Activated T-helper 9 cell treated with anti-CD3 and anti-CD28 coated beads, Interleukin-2, amount 50 U/mL, for 16 hours (primary cell): ENCODE data around the gene CNOT10.
"Not testable (repeated sequence)": the region's sequence is repeated elsewhere in the genome, so short reads cannot be mapped to it uniquely, and the experiment has no call there.

ENCODE experiments used
- DNase-seq: peaks from one replicate; pipeline ENCODE4 v3.0.0-alpha.2; 2020; ENCODE audit warnings: low read depth

Gene CNOT10

GRCh38 chr3:32686713-32687112 lies 1.7 kb downstream of the CNOT10 start:
- no peak for DNase-seq

- no peak for DNase-seq
Observed at GRCh38 chr3:32691847-32692246, 6.9 kb downstream of the CNOT10 start.

GRCh38 chr3:32696523-32696922 lies 11.5 kb downstream of the CNOT10 start:
- no peak for DNase-seq

GRCh38 chr3:32698506-32698905 lies 13.5 kb downstream of the CNOT10 start:
- DNase-seq = no peak

DNA sequence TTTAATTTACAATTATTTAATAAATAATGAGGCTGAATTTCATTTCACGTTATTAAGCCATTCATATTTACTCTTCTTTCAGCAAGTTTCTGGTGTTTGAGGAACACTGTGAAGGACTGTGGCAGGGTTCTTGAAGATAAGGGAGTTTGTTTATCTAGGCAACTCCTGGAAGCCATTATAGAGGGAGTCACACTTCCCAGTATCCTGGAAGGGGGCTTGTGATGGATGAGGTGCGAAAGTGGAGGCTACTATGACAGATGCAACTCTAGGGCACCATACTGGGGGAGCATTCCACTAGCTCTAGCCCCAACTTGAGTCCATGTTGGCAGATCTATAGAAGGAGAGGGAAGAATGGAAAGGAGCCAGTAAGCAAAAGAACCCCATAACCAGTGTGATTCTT lies 14.4 kb downstream of the CNOT10 start:
- DNase-seq = no peak

GRCh38 chr3:32700244-32700643 lies 15.3 kb downstream of the CNOT10 start:
- DNase-seq = no peak

DNA sequence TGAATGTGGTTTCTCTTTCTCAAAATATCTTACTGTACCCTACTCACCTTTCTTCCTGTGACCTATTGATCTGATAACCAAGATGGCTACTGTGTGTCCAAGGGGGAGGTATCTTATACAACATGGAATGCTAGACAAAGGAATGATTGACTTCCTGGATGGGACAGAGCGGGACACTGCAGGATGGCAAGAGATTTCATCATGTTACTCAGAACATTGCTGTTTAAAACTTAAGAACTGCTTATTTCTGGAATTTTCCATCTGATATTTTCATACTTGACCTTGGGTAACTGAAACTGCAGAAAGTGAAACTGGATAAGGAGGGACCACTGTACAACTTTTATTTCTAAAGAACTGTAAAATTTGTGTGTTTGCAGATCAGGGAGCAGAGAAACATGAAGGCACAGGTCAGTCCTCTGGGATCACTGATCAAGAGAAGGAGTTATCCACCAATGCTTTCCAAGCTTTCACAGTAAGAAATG lies 18.5 kb downstream of the CNOT10 start:
- DNase-seq = no peak

DNA sequence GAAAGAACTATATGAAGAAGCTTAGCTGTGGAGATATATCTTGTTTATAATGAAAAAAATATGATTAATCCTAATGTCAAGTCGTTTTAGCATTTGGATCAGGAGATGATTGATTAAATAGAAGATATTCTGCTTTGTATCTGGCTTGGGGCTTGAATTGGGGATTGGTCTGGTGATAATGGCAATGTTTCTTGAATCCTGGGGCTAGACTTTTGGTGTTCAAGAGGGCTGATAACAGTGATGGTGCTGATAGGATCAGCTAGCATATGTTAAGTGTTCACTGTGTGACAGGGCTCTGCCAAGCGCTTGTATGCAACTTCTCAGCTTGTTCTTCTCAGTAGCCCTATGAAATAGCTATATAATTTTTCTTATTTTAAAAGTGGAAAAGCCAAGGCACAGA lies 20.2 kb downstream of the CNOT10 start:
- DNase-seq = no peak

DNA sequence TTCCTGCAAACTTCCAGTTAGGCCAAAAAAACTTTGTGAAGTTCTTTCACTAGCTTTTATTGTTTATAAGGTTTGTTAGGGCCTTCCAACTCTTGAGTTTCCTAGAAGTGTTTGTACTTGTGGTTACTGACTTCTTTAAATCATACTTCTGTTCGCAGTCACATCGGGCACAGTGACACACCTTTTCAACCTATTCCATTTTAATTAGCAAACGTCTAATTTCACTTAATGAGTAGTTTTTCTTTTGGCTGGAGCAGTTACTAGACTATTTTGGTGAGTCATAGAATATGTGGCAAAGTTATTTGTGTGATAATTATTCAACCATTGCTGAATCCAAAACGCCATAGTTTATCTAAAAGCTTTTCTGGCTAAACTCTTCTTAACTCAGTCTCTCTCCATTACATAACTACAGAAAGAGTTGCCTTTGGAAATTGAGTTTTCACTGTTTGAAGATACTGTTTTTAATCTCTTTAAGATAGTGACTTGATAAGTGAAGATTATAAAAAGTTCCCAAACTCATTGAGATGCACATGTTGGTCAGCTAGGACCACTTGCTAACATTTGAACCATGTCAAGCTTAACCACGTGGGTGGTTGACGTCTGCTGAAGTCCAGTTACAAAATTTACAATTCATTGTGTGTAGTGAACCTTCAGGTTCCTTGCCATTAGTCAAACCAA lies 21.5 kb downstream of the CNOT10 start:
- DNase-seq = no peak

- no peak for DNase-seq
Observed at GRCh38 chr3:32707026-32707370, 22.0 kb downstream of the CNOT10 start.

DNA sequence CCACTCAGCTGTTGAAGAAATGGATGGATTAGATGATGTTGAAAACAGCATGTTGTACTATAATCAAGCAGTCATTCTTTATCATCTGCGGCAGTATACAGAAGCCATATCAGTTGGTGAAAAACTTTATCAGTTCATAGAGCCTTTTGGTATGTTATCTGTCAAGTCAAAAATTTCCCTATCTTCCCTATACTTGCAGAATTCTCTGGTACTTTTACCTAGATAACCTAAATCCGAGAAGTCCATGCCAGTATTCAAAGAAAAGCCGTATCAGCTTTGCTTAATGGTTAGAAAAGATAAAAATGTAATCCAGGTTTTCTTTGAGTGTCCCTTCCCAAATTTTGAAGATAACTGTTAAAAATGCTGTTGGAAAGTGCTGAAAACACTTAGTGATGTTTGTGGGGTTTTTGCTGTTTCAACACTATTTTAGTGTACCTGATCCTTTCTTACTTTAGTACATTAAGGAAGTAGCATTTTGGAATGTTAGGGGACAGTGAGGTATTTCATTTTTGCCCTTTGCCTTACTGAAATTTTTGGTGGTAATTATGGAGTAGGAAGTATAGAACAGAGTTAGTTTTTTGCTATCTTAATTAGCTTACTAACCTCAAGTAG lies 23.8 kb downstream of the CNOT10 start:
- DNase-seq = no peak

DNA sequence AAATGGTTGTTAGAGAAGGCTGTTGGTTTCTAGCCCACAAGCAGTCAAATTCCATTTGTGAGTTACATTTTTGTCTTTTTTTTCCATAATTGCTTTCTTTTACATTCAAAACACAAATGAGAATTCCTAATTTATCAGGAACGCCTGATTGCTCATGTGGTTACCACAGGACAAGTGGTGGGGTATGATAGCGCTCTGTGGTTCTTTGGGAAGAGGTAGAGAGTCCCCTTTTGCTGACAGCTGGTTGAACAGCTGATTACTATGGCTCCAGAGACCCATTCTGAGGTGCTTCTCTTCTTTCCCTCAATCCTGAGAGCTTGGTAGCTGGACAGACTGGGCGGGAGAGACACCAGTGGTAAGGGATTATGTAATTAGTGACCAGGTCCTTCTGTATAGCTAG lies 24.4 kb downstream of the CNOT10 start:
- DNase-seq = no peak

DNA sequence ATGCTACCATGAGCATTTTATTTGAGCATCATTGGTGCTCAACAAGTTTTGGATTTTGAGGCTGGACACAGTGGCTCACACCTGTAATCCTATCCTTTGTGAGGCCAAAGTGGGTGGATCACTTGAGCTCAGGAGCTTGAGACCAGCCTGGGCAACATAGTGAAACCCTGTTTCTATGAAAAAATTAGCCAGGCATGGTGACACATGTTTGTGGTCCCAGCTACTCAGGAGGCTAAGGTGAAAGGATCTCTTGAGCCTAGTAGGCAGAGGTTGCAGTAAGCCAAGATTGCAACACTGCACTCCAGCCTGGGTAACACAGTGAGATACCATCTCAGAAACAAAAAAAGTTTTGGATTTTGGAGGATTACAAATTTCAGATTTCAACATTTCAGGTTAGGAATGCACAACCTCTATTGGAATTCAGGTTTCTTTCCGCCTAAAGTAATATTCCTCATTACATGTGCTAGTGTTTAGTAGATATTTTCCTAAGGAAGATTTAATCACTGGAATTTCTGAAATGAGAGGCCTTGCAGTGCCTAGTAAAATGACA lies 27.6 kb downstream of the CNOT10 start:
- no peak for DNase-seq

- no peak for DNase-seq
Observed at GRCh38 chr3:32713181-32713580, 28.2 kb downstream of the CNOT10 start.

- no peak for DNase-seq
Observed at GRCh38 chr3:32719335-32719734, 34.3 kb downstream of the CNOT10 start.

- DNase-seq = no peak
Observed at GRCh38 chr3:32719931-32720330, 34.9 kb downstream of the CNOT10 start.

DNA sequence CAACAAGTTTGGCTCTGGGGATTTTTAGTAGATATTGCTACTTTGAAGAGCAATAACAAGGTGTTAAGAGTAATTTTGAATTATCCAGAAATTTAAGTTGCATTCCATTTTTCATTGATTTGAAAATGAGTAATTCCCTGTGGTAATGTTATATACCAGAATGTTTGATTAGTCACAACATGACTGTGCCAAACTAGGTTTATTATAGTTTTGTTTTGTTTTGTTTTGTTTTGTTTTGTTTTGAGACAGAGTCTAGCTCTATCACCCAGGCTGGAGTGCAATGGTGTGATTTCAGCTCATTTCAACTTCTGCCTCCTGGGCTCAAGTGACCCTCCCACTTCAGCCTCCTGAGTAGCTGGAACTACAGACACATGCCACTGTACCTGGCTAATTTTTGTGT lies 40.7 kb downstream of the CNOT10 start:
- no peak for DNase-seq

GRCh38 chr3:32733631-32734229 lies 48.7 kb downstream of the CNOT10 start:
- no peak for DNase-seq

DNA sequence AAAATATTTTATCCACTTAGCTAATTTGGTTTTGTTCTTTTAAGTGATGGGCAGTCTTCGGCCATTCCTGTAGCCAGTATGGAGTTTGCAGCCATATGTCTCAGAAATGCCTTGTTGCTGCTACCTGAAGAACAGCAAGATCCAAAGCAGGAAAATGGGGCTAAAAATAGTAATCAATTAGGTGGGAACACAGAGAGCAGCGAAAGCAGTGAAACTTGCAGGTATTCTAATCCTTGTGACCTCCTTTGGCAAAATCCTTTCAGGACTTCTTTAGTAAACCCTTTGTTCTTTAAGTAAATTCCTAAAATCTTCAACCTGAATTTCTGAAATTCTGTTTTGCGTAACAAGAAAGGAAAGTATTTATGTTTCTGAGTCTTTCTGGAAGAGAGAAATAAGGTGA lies 49.8 kb downstream of the CNOT10 start:
- DNase-seq = no peak

- not testable (repeated sequence) for DNase-seq
Observed at GRCh38 chr3:32743470-32743869, 58.5 kb downstream of the CNOT10 start.

GRCh38 chr3:32743934-32744333 lies 58.9 kb downstream of the CNOT10 start:
- no peak for DNase-seq

GRCh38 chr3:32751377-32751776 lies 66.4 kb downstream of the CNOT10 start:
- DNase-seq = no peak

- no peak for DNase-seq
Observed at GRCh38 chr3:32755761-32756160, 70.8 kb downstream of the CNOT10 start.
